Colonic mucosa (tissue), 4 donors: ENCODE data around the gene AOPEP. TPM values are rescaled to one million over a fixed set of nuclear protein-coding genes. Genes with fewer than 3 reads are reported as not detected.

ENCODE experiments used
- DNase-seq: peaks from one replicate; pipeline ENCODE4 v3.0.0-alpha.2; 2020
- H3K27ac ChIP-seq: fragments of 200-600 bp; one replicate; pipeline ENCODE4 v1.8.0; 2021
- H3K27me3 ChIP-seq: fragments of 200-600 bp; one replicate; pipeline ENCODE4 v1.8.0; 2021
- H3K36me3 ChIP-seq: fragments of 200-600 bp; one replicate; pipeline ENCODE4 v1.8.0; 2021
- H3K4me1 ChIP-seq: fragments of 200-600 bp; one replicate; pipeline ENCODE4 v1.8.0; 2021; ENCODE audit warnings: mild to moderate bottlenecking
- H3K4me3 ChIP-seq: fragments of 200-600 bp; one replicate; pipeline ENCODE4 v1.8.0; 2021
- H3K9ac ChIP-seq, 2 donors: one replicate each; pipeline ENCODE4 v1.7.0; 2013; ENCODE audit warnings: control low read depth in 2 of 2, low read depth in 2 of 2, low read length in 2 of 2
- H3K9me3 ChIP-seq: fragments of 200-600 bp; one replicate; pipeline ENCODE4 v1.8.0; 2021
- intact Hi-C: fragments of 100-400 bp; cut with DNase I; formaldehyde crosslinking; loops from one replicate; pipeline ENCODE4 v1.14.1; 2022
- total RNA-seq, 2 donors: library from RNA; stranded (reverse); fragmentation: NEBNext Ultra II Directional in 1 of 2; extraction: Animal tissue kit (Norgen Biotek cat#: 25700) in 1 of 2; gene quantifications; one replicate each; pipeline ENCODE4 v1.2.1, GENCODE V29; 2021
- TF ChIP-seq, protein P1 (sequence below): fragments of 200-600 bp; IDR thresholded peaks from one replicate; pipeline ENCODE4 v1.8.0; 2022; ENCODE audit warnings: antibody characterized with exemption, mild to moderate bottlenecking
- donor health status: healthy.
- donor health status: DM: no; HTN: no; CAD: no.
- donor health status: DM: no; HTN: no; CAD: no.

AOPEP gene
- total RNA-seq, 2 donors from 2014 or later = 38.4 to 43.2 TPM

DNA sequence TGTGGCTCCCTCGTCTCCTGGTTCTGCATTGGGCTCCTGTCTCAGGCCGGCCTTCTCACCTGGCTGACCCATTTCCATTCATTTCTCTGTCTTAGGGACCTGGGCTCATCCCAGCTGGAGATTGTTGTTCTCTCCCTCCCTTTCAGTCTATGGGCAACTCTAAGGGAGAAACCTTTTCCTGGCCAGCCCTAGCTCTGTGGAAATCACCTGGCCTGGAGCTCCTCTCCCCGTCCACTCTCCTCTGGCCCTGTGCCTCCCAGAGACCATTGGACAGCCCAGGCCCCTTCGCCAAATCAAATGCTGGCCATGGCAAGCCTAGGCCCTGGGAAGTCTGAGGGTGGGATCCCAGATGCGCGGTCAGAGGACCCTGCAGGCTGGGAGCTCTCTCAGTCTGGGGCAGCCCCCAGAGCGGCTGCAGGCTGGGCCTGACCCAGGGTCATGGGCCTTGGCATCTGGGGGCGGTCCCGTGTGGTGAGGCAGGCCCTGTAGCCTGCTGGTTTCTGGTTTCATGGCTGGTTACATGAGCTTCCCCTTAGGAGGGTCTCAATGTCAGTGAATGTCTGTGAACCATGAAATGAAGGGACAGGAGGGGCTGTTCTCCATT is 253.5 kb downstream of the AOPEP start:
- Histone ChIP-seq H3K9ac (no peak overlapping the region), H3K4me1 (no peaks in the 10 kb centered on the region), H3K27me3 (no peaks in the 10 kb centered on the region), H3K4me3 (no peak overlapping the region), H3K27ac (no peak overlapping the region), H3K36me3 (no peaks in the 10 kb centered on the region), H3K9me3 (no peaks in the 10 kb centered on the region)
- intact Hi-C loops = no loop called here
- DNase-seq = no peak
- TF ChIP-seq, protein P1, sequence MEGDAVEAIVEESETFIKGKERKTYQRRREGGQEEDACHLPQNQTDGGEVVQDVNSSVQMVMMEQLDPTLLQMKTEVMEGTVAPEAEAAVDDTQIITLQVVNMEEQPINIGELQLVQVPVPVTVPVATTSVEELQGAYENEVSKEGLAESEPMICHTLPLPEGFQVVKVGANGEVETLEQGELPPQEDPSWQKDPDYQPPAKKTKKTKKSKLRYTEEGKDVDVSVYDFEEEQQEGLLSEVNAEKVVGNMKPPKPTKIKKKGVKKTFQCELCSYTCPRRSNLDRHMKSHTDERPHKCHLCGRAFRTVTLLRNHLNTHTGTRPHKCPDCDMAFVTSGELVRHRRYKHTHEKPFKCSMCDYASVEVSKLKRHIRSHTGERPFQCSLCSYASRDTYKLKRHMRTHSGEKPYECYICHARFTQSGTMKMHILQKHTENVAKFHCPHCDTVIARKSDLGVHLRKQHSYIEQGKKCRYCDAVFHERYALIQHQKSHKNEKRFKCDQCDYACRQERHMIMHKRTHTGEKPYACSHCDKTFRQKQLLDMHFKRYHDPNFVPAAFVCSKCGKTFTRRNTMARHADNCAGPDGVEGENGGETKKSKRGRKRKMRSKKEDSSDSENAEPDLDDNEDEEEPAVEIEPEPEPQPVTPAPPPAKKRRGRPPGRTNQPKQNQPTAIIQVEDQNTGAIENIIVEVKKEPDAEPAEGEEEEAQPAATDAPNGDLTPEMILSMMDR = no peak

DNA sequence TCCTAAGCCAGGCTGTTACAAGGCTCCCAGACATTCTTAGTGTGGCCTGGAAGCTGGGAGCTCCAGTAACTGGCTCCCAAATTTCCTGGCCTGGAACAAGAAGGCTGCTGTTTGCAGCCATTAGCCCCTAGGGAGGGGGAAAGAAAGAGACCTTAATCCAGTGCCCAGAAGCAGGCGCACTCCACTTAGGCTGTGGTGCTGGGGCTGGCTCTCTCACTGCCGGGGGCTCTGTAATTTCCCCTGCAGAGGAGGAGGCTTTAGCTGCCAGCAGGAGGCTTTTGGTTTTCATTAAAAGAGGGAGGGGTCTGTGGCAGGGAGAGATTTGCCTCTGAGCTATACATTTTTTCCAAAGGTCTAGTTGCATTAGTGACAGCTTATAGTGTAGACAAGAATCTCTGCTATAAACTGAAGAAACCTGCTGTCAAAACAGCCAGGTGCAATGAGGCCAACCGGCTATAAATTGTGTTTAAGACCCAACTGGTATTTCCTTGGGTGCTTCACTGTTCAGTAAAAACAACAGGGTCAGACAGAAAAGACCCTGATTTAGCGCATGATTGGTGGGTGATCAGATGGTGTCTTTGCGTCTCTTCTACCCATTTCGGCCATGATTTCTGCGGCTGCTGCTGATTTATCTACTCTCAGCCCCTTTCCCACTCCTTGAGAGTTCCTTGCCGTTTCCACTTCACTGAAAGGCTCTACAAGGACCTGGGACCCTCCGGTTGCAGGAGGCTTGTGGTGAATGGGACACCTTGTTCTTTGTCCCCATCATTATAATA is 254.6 kb downstream of the AOPEP start:
- TF ChIP-seq, protein P1 = no peak
- no peaks in the 10 kb centered on the region for H3K36me3 ChIP-seq
- DNase-seq = no peak
- no peak overlapping the region for H3K27ac ChIP-seq
- no peak overlapping the region for H3K9ac ChIP-seq
- intact Hi-C loops = no loop called here
- no peaks in the 10 kb centered on the region for H3K4me1 ChIP-seq
- no peak overlapping the region for H3K4me3 ChIP-seq
- no peaks in the 10 kb centered on the region for H3K27me3 ChIP-seq
- H3K9me3 ChIP-seq = no peaks in the 10 kb centered on the region

DNA sequence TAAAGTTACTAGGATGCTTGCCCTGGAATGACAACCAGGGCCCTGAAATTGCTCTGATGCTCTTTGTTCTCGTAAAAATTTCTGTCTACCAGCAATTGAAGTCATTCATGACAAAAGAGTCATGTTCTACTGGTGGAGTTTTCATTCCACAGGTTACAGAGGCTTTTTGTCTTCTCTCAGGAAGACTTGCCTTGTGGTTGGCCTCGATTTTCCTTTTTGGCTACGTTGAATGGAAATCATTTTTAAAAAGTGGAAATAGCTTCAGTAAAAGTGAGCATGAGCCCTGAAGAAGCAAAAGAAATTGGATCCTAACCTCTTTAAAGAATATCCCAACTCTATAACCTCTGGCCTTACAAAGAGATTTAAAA is 255.2 kb downstream of the AOPEP start:
- Histone ChIP-seq H3K36me3 (no peaks in the 10 kb centered on the region), H3K9ac (no peak overlapping the region), H3K9me3 (no peaks in the 10 kb centered on the region), H3K4me3 (no peak overlapping the region), H3K27ac (no peak overlapping the region), H3K4me1 (no peaks in the 10 kb centered on the region), H3K27me3 (no peaks in the 10 kb centered on the region)
- no peak for DNase-seq
- intact Hi-C loops = no loop called here
- TF ChIP-seq, protein P1 = no peak

DNA sequence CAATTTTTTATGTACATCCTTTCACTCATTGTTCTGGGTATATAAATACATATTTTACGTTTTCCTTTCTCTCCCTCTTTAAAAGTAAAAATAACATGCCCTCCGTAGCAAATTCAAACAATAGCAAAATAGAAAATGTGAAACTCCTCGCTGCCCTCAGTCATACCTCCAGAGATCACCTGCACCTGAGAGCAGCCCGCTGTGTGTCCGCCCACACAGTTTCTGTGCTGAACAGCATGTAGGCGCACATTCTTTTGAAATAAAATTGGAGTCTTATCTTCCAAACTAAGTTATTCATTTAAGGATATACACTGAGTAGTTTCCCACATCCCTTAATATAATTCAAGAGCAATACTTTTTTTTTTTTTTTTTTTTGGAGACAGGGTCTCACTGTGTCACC is 255.7 kb downstream of the AOPEP start:
- no peaks in the 10 kb centered on the region for H3K27me3 ChIP-seq
- TF ChIP-seq, protein P1 = no peak
- no peak overlapping the region for H3K9ac ChIP-seq
- no peak overlapping the region for H3K4me3 ChIP-seq
- no peak for DNase-seq
- intact Hi-C loops = no loop called here
- H3K9me3 ChIP-seq = no peaks in the 10 kb centered on the region
- no peaks in the 10 kb centered on the region for H3K36me3 ChIP-seq
- H3K27ac ChIP-seq = no peak overlapping the region
- no peaks in the 10 kb centered on the region for H3K4me1 ChIP-seq

DNA sequence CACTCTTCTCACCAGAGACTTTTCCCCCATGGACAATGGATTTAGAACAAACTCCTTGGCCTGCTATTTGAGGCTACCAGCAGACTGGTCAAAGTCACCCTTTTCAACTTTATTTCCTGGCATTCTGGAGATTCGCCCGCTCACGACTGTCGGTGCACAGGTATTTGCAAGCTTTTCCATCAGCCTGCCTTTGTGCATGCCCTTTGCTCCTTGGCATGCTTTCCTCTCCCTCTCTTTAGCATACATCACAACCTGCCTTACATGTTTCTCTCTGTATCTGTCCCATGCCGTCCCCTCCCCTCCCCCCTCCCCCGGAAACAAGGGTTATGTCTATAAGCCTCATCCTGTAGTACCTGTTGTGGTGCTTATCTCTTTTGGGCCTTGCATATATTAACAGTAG is 257.1 kb downstream of the AOPEP start:
- intact Hi-C loops = no loop called here
- no peak for DNase-seq
- TF ChIP-seq, protein P1 = no peak

More for the DNA sequence above, 257.1 kb downstream of the AOPEP start:
- no peaks in the 10 kb centered on the region for H3K36me3 ChIP-seq
- no peak overlapping the region for H3K4me3 ChIP-seq
- H3K27me3 ChIP-seq = no peaks in the 10 kb centered on the region
- H3K27ac ChIP-seq = no peak overlapping the region
- no peaks in the 10 kb centered on the region for H3K9me3 ChIP-seq
- no peak overlapping the region for H3K9ac ChIP-seq
- H3K4me1 ChIP-seq = no peaks in the 10 kb centered on the region
